Mammary epithelial cell (primary cell): ENCODE measurements around the gene TFAP2A.

ENCODE experiments used
- EZH2 ChIP-seq: IDR thresholded peaks from 2 replicates; pipeline ENCODE4 v1.6.1; 2012; ENCODE audit warnings: low read length, inconsistent platforms, borderline replicate concordance
- TF ChIP-seq, protein P1 (sequence below), 2 donors: IDR thresholded peaks in 1 of 2; conservative IDR thresholded peaks in 1 of 2; 2 replicates each; pipeline ENCODE4 v1.5.1; 2011 to 2012; ENCODE audit warnings: inconsistent platforms in 2 of 2, low read length in 2 of 2, mild to moderate bottlenecking in 2 of 2, control low read depth in 1 of 2, low read depth in 1 of 2; ENCODE audit not compliant: insufficient read depth in 1 of 2; ENCODE audit errors: extremely low read depth in 1 of 2

DNA sequence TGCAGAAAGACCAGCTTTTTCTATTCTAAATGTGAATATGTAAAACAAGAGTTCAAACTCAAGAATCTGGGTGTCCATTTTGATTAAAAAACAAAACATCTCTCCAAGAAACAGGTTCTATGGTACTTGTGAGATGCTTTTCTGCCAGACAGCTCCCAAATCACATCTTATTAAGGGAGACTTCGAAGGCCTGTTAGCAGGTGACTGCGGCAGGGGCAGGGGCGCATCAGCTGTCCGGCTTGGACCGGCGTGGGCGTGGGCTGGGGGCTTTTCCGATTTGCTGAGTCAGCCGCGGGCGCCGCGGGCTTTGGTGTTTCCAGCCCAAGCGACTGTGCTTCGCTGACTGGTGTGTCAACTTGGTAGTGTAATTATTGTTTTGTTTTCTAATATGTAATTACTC is 32.6 kb downstream of the TFAP2A start:
- TF ChIP-seq, protein P1, sequence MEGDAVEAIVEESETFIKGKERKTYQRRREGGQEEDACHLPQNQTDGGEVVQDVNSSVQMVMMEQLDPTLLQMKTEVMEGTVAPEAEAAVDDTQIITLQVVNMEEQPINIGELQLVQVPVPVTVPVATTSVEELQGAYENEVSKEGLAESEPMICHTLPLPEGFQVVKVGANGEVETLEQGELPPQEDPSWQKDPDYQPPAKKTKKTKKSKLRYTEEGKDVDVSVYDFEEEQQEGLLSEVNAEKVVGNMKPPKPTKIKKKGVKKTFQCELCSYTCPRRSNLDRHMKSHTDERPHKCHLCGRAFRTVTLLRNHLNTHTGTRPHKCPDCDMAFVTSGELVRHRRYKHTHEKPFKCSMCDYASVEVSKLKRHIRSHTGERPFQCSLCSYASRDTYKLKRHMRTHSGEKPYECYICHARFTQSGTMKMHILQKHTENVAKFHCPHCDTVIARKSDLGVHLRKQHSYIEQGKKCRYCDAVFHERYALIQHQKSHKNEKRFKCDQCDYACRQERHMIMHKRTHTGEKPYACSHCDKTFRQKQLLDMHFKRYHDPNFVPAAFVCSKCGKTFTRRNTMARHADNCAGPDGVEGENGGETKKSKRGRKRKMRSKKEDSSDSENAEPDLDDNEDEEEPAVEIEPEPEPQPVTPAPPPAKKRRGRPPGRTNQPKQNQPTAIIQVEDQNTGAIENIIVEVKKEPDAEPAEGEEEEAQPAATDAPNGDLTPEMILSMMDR (conservative IDR thresholded peaks at IDR 0.05 in 1 of 2, IDR thresholded peaks at IDR 0.05 in 1 of 2; ENCODE audit: extremely low read depth in 1 of 2, insufficient read depth in 1 of 2, low read depth in 1 of 2, low read length in 2 of 2), result no peak
- TF ChIP-seq EZH2, result no peak
